Glutamatergic neuron (in vitro differentiated cells): ENCODE measurements around the gene TEDC2. TPM values are rescaled to one million over a fixed set of nuclear protein-coding genes. Genes with fewer than 3 reads are reported as not detected.

Experiments used
- DNase-seq: peaks from one replicate; pipeline ENCODE4 v3.0.0; 2022
- H3K27ac Mint-ChIP-seq: one replicate; pipeline ENCODE4 v1.8.0; 2020; ENCODE audit warnings: mild to moderate bottlenecking, mixed read lengths, inconsistent platforms; ENCODE audit not compliant: unreplicated experiment
- H3K27me3 Mint-ChIP-seq: one replicate; pipeline ENCODE4 v1.8.0; 2020; ENCODE audit warnings: mild to moderate bottlenecking, moderate library complexity, mixed read lengths, inconsistent platforms; ENCODE audit not compliant: unreplicated experiment
- H3K36me3 Mint-ChIP-seq: one replicate; pipeline ENCODE4 v1.8.0; 2020; ENCODE audit warnings: mild to moderate bottlenecking, mixed read lengths, inconsistent platforms; ENCODE audit not compliant: unreplicated experiment
- H3K4me1 Mint-ChIP-seq: one replicate; pipeline ENCODE4 v1.8.0; 2020; ENCODE audit warnings: mild to moderate bottlenecking, low read depth, mixed read lengths, inconsistent platforms; ENCODE audit not compliant: unreplicated experiment
- H3K4me3 Mint-ChIP-seq: one replicate; pipeline ENCODE4 v1.8.0; 2020; ENCODE audit warnings: mild to moderate bottlenecking, mixed read lengths, inconsistent platforms; ENCODE audit not compliant: unreplicated experiment
- H3K9me3 Mint-ChIP-seq: one replicate; pipeline ENCODE4 v1.8.0; 2020; ENCODE audit warnings: mild to moderate bottlenecking, moderate library complexity, mixed read lengths, inconsistent platforms; ENCODE audit not compliant: unreplicated experiment
- total RNA-seq: library from RNA; stranded (reverse); fragmentation: NEBNext Ultra II Directional; extraction: Animal tissue kit (Norgen Biotek cat#: 25700); gene quantifications from one replicate; pipeline ENCODE4 v1.2.1, GENCODE V29; 2021; ENCODE audit not compliant: unreplicated experiment
- TF ChIP-seq, protein P1 (sequence below): fragments of 200-600 bp; sonication (generic); IDR thresholded peaks from one replicate; pipeline ENCODE4 v1.5.0; 2021; ENCODE audit not compliant: partially characterized antibody, unreplicated experiment

Gene TEDC2
- total RNA-seq, 1 donor from 2014 or later: 21.1 TPM

DNA sequence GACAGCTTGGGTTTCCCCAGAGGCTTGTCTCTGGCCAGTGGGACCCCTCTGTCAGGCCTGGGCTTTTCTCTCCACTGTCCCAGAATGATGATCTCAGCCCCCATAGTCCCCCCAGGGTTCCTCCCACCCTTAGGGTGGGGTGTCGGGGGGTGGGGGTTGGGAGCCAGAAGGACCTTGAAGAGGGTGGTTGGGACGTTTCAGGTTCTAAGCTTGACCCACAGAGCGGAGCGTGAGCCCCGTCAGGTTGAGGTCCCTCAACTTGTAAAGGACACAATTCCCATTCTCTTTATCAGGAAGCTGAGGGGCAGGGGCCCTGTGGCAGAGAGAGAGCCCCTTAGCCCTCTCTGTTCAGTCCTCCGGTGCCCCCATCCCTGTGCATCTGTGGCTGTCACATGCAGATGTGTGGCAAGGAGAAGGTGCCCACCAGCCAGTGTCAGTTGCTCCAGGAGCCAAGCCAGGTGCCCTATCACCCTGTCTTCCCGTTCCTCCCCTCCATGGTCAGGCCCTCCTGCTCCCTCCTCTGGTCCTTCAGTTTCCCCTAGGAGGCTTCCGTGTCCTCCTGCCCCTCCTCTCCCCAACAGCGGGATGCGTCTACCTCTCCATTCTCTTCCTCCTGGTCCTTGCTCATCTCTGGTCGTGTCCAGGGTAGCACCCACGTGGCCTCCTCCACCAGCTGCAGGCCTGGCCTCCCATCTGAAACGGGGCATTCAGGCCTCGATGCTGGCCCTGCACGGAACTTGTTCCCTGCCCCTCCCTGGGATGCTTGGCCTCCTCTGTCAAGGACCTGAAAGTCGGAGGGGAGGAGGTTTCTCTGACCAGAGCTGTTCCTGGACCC, 9.7 kb downstream of the TEDC2 start:
- Mint-ChIP-seq H3K4me1 (peaks cover 11% of the 10 kb centered on the region), H3K27ac (peak overlapping the region; percentile 90), H3K9me3 (peaks cover 2% of the 10 kb centered on the region), H3K36me3 (no peaks in the 10 kb centered on the region), H3K4me3 (peak overlapping the region; percentile 77), H3K27me3 (peaks cover 9% of the 10 kb centered on the region)
- peak; percentile 14 for DNase-seq
- TF ChIP-seq, protein P1, sequence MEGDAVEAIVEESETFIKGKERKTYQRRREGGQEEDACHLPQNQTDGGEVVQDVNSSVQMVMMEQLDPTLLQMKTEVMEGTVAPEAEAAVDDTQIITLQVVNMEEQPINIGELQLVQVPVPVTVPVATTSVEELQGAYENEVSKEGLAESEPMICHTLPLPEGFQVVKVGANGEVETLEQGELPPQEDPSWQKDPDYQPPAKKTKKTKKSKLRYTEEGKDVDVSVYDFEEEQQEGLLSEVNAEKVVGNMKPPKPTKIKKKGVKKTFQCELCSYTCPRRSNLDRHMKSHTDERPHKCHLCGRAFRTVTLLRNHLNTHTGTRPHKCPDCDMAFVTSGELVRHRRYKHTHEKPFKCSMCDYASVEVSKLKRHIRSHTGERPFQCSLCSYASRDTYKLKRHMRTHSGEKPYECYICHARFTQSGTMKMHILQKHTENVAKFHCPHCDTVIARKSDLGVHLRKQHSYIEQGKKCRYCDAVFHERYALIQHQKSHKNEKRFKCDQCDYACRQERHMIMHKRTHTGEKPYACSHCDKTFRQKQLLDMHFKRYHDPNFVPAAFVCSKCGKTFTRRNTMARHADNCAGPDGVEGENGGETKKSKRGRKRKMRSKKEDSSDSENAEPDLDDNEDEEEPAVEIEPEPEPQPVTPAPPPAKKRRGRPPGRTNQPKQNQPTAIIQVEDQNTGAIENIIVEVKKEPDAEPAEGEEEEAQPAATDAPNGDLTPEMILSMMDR: no peak

DNA sequence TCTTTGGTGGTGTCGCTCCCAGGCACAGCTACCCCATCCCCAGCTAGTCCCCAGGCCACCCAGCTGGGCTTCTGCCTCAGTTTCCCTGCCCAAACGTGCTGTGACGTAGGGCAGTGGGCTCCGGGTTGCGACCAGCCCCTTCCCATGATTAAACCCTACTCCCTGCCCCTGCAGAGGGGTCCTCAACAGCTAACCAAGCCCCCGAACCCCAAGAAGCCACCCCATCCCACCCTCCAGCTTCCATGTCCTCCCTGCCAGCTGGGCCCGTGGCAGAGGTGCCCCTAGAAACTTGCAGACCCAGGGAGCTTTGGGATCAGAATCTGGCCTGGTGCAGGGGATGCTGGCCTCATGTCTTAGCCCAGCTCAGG, 10.3 kb downstream of the TEDC2 start:
- Mint-ChIP-seq H3K27me3 (peaks cover 9% of the 10 kb centered on the region), H3K27ac (peak overlapping the region; percentile 89), H3K4me3 (peak overlapping the region; percentile 77), H3K36me3 (no peaks in the 10 kb centered on the region), H3K9me3 (peaks cover 2% of the 10 kb centered on the region), H3K4me1 (peaks cover 11% of the 10 kb centered on the region)
- peak; percentile 3 for DNase-seq
- TF ChIP-seq, protein P1: no peak

DNA sequence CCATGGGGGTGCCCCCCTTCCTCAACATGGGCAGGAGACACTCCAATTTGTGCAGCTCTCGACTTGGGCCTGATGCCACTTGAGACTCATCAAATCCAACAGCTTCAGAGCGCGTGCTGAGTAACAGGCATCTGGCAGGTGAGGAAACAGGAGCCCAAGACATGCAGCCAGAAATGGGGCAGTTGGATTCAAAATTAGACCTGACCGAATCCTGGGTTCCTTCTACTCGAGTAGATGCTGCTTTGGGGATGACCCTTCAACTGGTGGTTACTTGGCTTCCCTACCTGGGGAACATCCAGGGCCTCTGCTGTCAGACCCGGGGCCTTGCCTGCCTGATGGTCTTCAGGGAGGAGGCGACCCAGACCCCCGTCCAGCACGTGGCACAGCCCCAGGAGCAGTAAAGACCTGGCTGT, 10.7 kb downstream of the TEDC2 start:
- DNase-seq: peak; percentile 14
- Mint-ChIP-seq H3K4me3 (peak overlapping the region; percentile 77), H3K9me3 (peaks cover 2% of the 10 kb centered on the region), H3K27ac (peak overlapping the region; percentile 82), H3K36me3 (no peaks in the 10 kb centered on the region), H3K27me3 (peaks cover 9% of the 10 kb centered on the region), H3K4me1 (peaks cover 11% of the 10 kb centered on the region)
- TF ChIP-seq, protein P1: no peak

DNA sequence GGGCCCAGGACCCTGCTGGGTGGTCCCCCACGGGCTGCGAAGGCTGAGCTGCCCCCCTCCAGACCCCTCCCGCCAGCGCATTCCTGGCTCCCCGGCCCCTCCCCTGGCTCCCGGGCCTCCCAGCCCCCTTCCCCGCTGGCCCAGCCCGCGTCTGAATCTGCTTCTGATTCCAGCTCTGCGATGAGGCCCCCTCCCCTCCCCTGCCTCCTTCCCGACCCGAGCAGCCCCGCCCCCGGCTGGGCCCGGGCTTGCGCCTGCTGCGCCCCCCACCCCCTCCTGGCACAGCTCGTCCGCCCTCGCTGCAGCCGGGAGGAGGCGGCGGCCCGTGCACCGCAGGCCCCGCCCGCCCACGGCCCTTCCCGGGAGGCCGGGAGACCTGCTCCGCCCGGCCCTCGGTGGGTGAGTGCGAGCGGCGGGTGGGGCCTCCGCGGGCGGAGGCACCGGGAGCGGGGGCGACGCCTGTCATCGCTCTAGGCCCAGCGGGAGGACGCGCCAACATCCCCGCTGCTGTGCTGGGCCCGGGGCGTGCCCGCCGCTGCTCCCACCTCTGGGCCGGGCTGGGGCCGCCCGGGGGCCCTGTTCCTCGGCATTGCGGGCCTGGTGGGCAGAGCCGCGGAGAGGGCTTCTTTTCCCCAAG, 11.2 kb downstream of the TEDC2 start, which contains the start of gene NTN3:
NTN3 (plus strand) TSS at position 282 of the 637 bp plus-strand sequence. CDS start 405 bp downstream, outside the sequence.
- TF ChIP-seq, protein P1: no peak
- H3K9me3 Mint-ChIP-seq: peaks cover 5% of the 10 kb centered on the region
- peak; percentile 79 for DNase-seq
- peak within 1 kb of the TSS; percentile 82 for H3K27ac Mint-ChIP-seq
- H3K27me3 Mint-ChIP-seq: peaks cover 13% of the 10 kb centered on the region
- peak within 1 kb of the TSS; percentile 77 for H3K4me3 Mint-ChIP-seq
- peaks cover 13% of the 10 kb centered on the region for H3K4me1 Mint-ChIP-seq
- no peaks in the 10 kb centered on the region for H3K36me3 Mint-ChIP-seq
